ENCODE results near the gene SLC36A3.
"Not testable (repeated sequence)": the region's sequence is repeated elsewhere in the genome, so short reads cannot be mapped to it uniquely, and the experiment has no call there.

Gene SLC36A3

DNA sequence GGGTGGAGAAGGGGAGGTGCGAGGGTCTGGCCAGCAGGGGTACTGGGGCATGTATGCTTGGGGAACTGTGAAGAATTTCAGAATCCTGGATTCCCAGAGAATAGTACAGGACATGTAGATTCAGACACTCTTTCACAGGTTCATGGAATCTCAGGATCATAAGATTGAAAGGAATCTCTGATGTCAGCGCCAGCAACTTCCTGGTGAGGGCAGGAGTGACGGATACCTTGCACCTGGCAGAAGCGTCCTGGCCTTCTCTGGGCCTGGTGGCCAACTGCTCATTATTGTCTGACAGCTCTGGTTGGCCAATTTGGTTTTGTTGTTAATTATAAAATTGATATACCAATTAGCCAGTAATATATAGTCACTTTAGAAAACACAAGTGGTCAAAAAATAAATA, 43.6 kb downstream of the SLC36A3 start:
- no peak for DNase-seq (ENCODE audit: low read depth)

DNA sequence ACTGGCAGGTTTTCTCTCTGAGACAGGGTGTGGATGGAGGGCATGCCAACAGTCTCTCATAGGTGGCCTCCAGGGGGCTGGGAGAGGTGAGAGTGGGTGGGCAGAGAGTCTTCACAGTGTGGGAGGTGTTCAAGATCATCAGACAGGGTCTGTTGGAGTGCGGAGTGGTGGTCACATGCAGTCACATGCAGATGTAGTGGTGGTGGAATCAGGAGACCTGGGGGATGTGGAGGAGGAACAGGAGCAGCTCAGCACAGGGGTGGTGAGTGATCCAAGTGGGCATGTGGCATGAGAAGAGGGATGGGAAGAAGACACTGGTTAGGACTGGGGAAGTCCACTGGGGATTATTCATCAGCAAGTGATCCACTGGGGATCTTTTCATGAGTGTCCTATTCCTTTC, 44.8 kb downstream of the SLC36A3 start:
- DNase-seq (ENCODE audit: low read depth): no peak

DNA sequence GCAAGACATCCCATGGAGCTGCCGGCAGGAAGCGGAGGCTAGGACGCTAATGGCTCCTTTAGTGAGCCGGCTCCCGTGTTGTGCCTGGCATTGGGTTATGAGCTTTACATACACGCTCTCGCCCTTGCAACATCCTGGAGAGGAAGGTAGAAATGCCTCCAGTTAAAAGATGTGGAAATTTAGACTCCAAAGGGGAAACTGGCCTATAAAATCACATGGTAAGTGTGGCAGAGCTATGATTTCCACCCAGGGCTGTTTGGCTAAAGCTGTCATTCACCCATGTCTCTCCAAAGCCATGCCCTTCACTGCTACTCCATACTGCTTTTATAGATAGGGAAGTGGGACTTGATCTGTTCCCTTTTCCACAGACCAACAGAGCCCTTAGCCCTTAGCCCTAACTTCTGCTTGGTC, 45.4 kb downstream of the SLC36A3 start:
- no peak for DNase-seq (ENCODE audit: low read depth)

DNA sequence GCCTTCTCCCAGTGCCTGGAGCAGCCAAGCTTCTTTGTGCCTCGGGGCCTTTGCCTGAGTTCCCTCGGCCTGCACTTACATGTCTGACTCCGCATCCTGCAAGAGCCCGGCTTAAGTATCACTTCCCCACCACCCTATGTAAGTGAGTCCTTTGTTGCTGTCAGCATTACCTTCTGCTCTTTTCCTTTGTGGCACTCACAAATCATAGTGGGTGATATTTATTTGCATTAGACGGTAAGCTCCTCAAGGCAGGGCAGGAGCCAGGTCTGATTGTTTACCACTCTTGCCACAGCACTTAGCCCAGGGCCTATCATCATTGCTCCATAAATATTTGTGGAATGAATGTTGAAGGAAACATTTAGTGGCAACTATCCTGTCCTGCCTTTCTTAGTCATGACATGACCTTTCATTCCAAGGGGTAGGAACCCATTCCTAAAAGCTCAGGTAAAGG, 45.8 kb downstream of the SLC36A3 start:
- DNase-seq (ENCODE audit: low read depth): no peak

DNA sequence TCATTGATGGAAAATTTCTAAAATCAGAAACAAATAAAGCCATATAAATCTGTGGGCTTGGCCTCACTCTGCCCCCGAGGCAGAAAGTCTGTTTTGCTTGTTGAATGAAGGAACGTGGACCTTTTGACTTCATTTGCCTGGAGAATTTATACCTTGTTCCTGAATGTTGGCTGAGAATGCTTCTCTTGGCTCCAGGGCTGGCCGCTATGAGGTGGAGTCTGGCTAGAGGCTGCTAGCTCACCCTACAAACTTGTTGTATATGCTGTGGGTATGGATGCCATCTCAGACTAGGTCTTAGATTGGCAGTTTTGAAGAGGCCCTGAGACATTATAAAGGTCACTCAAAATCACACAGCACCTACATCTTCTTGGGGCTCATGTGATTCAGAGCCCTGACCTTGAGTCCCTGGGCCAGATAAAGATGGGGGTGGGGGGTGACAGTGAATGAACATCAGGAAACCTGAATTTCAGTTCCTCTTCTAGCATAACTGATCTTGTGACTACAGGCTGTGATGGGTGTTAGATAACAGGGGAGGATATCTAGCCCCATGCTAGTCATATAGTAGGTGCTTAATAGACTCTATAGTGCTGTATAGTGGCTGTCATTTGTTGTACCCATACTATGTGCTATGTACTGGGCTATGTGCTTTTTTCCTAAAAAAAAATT, 47.8 kb downstream of the SLC36A3 start:
- no peak for DNase-seq (ENCODE audit: low read depth)

DNA sequence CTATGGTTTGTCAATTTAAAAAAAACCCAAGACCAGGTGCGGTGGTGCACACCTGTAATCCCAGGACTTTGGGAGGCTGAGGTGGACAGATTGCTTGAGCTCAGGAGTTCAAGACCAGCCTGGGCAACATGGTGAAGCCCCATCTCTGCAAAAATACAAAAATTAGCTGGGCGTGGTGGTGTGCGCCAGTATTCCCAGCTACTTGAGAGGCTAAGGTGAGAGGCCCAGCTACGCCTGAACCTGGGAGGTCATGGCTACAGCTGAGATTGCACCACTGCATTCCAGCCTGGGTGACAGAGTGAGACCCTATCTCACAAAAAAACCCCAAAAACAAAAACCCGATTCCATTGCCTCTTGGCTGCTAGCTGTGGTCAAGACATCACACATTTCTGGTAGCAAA, 48.6 kb downstream of the SLC36A3 start:
- DNase-seq (ENCODE audit: low read depth): not testable (repeated sequence)

DNA sequence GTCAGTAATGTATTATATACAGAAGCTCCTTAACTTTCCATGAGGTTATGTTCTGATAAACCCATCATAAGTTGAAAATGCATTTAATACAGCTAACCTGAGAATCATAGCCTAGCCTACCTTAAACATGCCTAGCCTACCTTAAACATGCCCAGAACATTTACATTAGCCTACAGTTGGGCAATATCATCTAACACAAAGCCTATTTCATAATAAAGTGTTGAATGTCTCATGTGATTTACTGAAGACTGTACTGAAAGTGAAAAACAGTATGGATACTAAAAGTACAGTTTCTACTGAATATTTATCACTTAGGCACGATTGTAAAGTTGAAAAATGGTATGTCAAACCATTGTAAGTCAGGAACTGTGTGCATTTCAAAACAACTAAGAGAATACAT, 49.0 kb downstream of the SLC36A3 start:
- no peak for DNase-seq (ENCODE audit: low read depth)

DNA sequence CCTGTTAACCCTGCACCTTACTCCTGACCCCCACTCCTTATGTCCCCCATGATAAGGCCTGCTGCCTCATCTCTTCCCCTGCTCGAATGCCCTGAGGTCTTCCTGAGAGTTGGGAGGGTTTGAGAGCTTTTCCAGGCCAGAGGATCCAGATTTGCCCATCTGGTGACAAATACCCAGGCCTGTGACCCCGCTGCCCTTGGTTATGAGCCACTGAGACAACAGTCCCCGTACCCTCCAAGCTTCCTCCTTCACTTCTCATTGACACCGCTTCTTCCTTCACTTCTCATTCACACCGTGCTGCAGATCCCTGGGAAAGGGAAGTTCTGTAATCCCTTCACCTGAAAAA, 50.0 kb downstream of the SLC36A3 start:
- no peak for DNase-seq (ENCODE audit: low read depth)

DNA sequence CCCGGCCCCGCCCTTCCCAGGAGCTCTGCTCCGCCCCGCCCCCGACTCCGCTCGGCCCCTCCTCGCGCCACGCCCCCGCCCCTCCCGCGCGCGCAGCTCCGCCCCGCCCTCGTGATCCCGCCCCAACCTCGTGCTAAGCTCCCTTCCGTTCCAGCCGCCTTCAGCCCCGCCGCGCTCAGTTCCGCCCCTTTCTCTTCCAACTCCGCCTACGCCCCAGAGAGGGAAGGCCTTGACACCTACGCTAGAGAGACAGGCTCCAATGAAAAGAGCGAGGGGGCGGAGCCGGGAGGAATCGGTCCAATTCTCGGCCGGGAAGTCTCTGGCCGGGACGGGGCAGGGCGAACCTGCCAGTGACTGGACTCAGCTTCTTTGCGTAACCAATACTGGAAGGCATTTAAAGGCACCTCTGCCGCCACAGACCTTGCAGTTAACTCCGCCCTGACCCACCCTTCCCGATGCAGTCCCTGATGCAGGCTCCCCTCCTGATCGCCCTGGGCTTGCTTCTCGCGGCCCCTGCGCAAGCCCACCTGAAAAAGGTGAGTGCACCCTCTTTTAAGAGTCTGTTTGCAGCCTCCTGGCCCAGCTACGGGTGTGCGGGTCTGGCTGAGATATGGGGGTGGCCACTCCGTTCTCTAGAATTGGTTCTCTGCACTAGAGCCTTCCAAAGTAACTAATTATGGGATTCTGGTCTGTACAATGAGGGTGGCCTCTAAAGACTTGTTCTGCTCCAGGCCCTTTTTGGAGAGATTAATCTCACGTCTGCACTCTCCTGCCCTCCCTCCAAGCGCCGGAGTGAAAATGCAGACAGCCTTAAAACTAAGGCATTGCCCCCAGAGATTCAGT, 50.6 kb downstream of the SLC36A3 start, which contains the start of gene GM2A:
TSS of gene GM2A (plus strand) at position 424 of the 843 bp plus-strand sequence. CDS start at position 456, 32 bp downstream.
- DNase-seq (ENCODE audit: low read depth): peak; percentile 91

DNA sequence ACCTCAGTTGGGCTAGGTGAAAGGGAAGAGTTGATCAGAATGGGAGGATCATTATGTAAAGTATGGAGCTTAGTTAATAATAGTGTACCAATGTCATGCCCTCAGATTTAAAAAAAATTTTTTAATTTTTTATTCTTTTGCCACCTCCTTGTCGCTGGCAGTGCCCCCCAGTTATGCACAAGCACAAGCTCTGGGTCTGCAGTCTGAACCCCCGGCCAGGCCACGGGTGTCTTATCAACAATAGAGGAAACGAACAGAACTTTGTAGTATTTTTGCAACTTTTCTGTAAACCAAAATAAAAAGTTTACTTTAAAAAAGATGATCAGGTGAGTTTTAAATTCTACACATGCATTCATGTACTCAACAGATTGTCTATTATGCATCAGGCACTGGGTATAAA, 51.9 kb downstream of the SLC36A3 start:
- no peak for DNase-seq (ENCODE audit: low read depth)

DNA sequence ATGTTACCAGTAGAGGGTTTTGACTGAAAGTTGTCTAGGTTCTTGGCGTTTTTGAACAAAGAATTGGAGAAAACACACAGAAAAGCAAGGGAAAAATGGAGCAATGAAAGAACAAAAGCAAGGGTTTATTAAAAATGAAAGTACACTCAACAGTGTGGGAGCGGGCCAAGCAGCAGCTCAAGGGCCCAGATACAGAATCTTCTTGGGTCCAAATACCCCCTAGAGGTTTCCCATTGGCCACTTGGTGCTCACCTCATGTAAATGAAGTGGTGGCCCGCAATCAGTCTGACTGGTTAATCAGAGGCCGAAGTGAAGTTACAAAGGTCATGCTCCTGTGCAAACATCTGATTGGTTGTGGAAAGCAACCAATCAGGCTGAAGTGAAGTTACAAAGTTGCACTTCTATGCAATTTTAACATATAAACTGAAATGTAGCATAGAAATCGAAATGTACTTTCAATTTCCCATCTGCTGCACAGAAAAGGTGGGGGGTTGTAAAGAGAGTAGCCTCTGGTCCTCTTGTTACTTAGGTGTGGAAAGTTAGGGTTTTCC, 52.5 kb downstream of the SLC36A3 start:
- no peak for DNase-seq (ENCODE audit: low read depth)

DNA sequence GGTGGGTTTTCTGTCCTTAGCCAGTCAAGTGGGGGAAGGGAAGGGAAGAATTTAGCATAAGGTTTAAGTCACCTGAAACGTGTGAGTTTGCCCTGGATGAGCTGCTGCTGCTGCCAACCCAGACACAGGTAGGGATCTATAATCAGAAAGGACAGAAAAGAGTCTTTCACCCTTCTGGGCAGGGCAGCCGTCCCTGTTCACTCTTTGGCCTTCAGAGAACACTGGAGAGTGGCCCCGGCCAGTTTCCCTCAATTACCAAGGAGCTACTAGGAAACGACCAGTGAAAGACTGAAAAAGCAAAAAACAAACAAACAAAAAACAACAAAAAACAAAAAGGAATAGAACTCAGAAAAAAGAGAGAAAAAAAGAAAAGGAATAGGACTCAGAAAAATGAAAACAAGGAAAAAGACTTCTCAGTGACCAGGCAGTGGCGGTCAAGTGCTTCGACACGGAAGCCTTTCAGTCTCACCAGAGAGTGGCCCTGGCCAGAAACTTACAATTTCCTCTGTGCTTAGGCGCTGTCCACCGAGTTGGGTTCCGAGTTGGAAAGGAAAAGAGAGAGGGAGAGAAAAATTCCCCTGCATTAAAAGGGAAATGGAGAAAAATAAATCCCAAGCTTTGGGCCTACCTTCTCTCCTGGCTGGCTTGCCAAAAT, 53.1 kb downstream of the SLC36A3 start:
- no peak for DNase-seq (ENCODE audit: low read depth)

DNA sequence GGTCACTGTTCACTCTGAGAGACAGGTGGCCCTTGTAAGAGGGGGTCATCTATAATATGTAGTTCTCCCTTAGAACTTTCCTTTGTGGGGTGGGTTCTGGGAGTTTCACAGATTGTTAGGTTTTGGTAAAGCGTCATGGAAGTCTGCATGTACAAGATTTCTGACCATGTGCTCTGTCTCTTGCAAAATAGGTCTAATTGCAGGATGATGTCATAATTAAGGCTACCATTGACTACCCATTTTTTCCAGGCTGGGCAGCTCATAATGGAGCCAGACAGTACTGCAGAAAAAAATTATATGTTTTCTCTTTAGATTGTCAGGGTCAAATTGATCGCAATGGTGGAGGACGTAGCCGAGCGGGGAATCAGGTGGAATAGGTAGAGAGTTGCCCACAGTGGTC, 54.3 kb downstream of the SLC36A3 start:
- DNase-seq (ENCODE audit: low read depth): no peak

DNA sequence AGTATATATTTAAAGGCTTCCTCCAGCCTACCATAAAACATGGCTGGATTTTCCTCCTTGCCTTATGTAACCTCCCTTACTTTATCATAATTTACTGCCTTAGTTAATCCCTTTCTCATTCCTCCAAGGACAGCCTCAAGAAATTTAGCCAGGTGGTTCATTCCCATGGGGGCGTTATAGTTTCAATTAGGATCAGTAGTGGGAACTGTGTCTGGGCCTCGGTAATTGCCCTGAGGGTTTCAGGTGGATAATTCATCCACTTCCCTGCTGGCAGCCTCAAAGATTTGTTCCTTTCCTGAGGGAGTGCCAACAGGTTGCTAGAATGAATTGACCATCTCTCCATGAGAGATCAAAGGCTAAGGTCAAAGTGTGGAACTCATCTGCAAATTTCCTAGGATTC, 54.9 kb downstream of the SLC36A3 start:
- DNase-seq (ENCODE audit: low read depth): no peak

DNA sequence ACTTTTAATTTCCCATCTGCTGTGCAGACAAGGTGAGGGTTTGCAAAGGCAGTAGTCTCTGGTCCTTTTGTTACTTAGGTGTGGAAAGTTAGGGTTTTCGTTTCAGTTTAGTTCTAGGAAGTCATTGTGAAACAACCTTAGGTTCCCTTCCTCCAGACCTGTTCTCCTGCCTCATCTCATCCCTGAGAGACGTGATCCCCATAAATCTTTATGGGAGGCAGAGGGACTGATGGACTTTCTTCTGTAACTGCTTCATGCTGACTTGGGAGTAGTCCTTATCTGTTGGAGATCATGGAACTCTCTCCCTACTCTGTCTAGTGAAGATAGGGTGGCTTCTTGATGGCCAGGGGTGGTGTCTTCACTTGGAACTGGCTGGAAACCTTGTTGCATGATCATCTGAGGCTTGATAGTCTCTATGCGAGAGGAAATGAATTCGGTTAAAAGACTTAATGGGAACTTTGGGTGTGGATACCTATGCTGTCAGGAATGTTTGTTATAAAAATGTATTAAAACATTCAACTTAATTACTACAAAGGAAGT, 57.8 kb downstream of the SLC36A3 start:
- DNase-seq (ENCODE audit: low read depth): no peak

DNA sequence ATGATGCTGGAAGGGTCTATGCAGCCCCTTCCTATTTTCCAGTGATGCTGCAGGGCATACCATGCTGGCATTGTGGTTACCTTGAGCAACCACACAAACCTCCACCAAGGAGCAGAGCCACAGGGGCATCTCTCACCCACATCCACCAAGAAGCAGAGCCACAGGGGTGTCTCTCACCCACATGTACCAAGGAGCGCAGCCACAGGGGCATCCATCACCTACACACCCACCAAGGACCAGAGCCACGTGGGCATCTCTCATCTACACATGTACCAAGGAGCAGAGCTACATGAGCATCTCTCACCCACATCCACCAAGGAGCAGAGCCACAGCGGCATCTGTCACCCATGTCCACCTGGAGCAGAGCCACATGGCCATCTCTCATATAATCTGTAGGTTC, 59.4 kb downstream of the SLC36A3 start:
- no peak for DNase-seq (ENCODE audit: low read depth)

DNA sequence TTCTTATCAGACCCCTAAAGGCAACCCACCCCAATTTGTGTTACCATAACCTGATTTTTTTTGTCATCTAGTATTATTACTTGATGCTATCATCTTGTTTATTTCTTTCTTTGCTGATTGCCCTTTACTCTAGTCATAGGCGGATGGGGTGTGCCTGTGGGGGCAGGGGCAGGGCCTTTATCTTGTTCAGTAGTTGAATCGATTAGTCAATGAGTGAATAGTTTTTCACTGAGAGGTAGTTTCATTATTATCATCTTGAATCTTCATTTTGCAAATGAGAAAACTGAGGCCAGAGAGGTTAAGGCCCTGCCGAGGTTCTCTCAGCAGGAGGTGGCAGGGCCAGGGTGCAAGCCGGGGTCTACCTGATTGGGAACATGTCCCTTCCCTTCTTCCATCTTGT, 60.0 kb downstream of the SLC36A3 start:
- DNase-seq (ENCODE audit: low read depth): no peak

DNA sequence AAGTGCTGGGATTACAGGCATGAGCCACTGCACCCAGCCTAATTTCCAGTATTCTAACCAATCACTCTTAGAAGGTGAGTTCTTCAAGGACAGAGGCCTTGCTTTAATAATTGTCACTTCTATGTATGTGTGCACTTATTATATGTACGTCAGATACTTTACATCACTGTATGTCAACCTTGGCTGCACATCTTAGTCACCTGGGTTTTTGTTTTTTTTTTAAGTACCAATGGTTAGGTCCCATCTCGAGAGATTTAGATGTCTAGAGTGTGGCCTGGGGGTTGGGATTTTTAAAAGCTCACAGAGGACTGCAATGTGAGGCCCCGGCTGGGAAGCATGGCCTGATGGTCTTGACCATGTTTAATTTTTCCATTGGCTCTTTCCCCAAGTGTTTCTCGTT, 60.4 kb downstream of the SLC36A3 start:
- no peak for DNase-seq (ENCODE audit: low read depth)

DNA sequence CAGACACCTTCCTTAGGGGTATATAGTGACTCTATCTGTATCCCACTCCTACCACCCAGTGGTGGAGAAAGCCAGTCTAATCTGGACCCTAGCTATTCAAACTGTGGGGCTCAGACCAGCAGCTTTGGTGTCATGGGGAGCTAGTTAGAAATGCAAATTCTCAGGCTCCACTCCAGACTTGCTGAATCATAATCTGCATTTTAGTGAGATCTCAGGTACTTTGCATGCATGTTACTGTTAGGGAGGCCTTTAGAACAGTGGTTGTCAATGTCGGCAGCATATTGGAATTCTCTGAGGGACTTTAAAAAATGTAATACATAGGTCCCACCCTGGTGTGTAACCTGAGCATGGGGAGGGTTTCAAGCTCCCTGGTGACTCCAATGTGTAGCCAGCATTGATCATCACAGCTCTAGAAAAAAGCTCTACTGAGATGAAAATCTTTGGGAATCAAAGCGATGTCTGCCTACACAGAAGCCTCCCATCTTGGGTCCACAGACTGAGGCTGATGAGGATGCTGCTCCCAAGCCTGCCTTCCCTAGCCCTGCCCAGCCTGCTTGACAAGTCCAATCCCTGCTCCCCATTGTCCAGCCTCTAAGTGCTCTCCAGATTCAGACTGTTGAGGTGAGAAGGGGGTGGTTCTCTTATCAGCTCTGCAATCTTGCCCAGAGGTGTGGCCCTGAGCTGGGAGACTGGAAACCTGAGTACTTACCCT, 62.5 kb downstream of the SLC36A3 start:
- DNase-seq (ENCODE audit: low read depth): no peak

DNA sequence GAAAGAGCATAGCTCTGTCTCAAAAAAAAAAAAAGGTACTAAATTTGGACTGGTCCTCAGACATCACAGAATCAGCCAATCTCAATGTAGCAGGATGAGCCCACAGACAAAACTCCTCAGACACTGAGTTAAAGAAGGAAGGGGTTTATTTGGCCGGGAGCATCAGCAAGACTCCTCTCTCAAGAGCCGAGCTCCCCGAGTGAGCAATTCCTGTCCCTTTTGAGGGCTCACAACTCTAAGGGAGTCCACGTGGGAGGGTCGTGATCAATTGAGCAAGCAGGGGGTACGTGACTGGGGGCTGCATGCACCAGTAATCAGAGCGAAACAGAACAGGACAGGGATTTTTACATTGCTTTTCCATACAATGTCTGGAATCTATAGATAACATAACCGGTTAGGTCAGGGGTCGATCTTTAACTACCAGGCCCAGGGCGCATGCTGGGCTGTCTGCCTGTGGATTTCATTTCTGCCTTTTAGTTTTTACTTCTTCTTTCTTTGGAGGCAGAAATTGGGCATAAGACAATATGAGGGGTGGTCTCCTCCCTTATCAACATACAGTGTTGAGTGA, 63.2 kb downstream of the SLC36A3 start:
- DNase-seq (ENCODE audit: low read depth): not testable (repeated sequence)

DNA sequence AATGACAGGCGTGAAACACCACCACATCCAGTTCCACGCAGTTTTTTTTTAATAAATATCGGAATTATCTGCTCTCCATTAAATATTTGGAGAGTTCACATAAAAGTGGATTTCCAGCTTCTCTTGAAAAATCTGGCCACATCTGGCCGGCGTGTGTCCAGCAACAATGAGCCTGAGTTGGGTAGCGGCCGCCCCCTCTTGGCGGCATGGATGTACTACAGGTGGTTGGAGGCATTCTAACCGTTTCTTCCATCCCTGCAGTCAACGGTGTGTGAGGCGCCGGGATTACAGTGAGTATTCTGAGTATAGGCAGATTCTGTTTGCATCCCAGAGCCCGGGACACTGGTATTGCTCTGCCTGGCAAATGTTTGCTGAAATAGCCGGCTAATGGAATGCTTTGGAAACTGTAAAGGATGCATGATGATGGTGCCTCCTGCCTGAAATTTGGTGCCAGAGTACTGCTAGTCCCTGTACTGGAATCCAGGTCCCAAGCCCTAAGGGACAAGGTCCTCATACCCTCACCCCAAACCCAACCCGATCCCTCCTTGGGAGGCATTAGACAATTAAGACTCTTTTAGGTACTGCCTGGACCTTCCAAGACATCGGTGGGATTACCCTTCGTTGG, 64.2 kb downstream of the SLC36A3 start:
- DNase-seq (ENCODE audit: low read depth): peak; percentile 29

Data from stimulated activated CD8-positive, alpha-beta memory T cell treated with anti-CD3 and anti-CD28 coated beads, Interleukin-12 subunit alpha, Interleukin-12 subunit beta, amount 100 ng/mL, for 4 hours (primary cell).